Mucosa of descending colon (tissue), 3 donors: ENCODE measurements around the gene TAF15. TPM values are rescaled to one million over a fixed set of nuclear protein-coding genes. Genes with fewer than 3 reads are reported as not detected.
A peak's percentile ranks its signal among the peaks of the same experiment; 100 is the strongest.

Experiments used
- ATAC-seq: fragments of 200-7000 bp; cut with Tn5 transposase; one replicate; pipeline ENCODE4 v1.9.1; 2020; ENCODE audit warnings: mild to moderate bottlenecking, moderate library complexity
- DNase-seq, 3 donors: peaks; one replicate each; pipeline ENCODE4 v3.0.0-alpha.2; 2020
- H3K36me3 ChIP-seq: fragments of 200-600 bp; one replicate; pipeline ENCODE4 v1.8.0; 2021; ENCODE audit warnings: low read depth, mild to moderate bottlenecking
- H3K4me1 ChIP-seq: fragments of 200-600 bp; one replicate; pipeline ENCODE4 v1.8.0; 2021; ENCODE audit warnings: low read depth, mild to moderate bottlenecking
- H3K4me3 ChIP-seq: fragments of 200-600 bp; one replicate; pipeline ENCODE4 v1.8.0; 2021; ENCODE audit warnings: mild to moderate bottlenecking
- H3K9me3 ChIP-seq: fragments of 200-600 bp; one replicate; pipeline ENCODE4 v1.8.0; 2021; ENCODE audit warnings: mild to moderate bottlenecking
- intact Hi-C, 2 donors: fragments of 100-400 bp; cut with DNase I in 1 of 2; cut with micrococcal nuclease in 1 of 2; formaldehyde crosslinking; loops; one replicate each; pipeline versions ENCODE4 v1.11.0 to v1.11.1; 2022; cut with DNase I, micrococcal nuclease
- total RNA-seq, 3 donors: library from RNA; stranded (reverse); fragmentation: NEBNext Ultra II Directional in 2 of 3; extraction: Animal tissue kit (Norgen Biotek cat#: 25700) in 2 of 3; gene quantifications; one replicate each; pipeline versions ENCODE4 v1.2.1 to v1.2.4, GENCODE V29; 2021 to 2023
- TF ChIP-seq, protein P1 (sequence below): fragments of 200-600 bp; IDR thresholded peaks from one replicate; pipeline ENCODE4 v1.8.0; 2022; ENCODE audit warnings: antibody characterized with exemption, mild to moderate bottlenecking
- donor health status: DM: no; HTN: no; CAD: no; lungs with moderate emphysema.
- donor health status: DM: no; HTN: no; CAD: no.
- donor health status: DM: no; HTN: yes; CAD: no.

TAF15 gene
- total RNA-seq, 3 donors from 2014 or later: 131 to 165 (median 159) TPM

DNA sequence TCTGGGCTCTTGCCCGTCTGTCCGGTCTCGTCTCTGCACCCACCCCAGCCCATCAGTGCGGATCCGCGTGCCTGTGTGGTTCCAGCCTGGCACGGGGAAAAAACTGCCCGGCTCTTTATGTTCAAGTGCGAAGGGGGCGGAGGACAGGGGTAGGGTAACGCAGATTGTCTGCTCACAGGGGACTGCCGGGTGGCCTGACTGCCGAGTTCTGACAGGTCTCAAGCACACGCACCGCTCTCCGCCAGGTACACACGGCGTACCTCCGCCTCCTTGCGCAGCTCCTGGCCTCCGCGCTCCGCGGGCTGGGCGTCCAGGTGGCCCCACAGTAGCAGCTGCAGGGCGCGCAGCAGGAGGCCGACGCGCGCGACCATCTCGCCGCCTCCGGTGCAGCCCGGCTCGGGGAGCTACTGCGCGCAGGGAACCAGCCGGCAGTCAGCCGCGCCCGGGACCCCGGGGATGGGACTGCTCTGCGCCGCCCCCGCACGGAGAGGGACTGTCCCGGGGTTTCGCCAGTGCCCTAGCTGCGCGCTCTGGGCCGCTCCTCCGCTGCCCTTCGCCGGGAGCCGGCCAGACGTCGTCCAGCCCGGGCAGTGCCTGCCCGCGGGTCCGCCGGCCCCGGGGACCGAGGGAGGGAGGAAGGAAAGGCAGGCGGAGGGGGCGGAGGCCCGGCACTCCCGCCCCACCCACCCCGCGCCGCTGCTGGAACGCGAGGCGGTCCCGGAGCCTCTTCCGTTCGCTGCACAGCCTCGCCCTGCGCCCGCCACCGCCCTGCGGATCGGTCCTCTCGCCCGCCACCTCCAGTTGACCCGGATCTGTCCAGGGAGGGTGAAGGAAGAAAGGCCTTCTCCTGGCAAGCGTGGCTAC, 14.0 kb upstream of the TAF15 start, which contains the start of gene MMP28:
MMP28 (minus strand) TSS at position 635 of the 864 bp plus-strand sequence; CDS start at position 371, 264 bp downstream.
- TF ChIP-seq, protein P1, sequence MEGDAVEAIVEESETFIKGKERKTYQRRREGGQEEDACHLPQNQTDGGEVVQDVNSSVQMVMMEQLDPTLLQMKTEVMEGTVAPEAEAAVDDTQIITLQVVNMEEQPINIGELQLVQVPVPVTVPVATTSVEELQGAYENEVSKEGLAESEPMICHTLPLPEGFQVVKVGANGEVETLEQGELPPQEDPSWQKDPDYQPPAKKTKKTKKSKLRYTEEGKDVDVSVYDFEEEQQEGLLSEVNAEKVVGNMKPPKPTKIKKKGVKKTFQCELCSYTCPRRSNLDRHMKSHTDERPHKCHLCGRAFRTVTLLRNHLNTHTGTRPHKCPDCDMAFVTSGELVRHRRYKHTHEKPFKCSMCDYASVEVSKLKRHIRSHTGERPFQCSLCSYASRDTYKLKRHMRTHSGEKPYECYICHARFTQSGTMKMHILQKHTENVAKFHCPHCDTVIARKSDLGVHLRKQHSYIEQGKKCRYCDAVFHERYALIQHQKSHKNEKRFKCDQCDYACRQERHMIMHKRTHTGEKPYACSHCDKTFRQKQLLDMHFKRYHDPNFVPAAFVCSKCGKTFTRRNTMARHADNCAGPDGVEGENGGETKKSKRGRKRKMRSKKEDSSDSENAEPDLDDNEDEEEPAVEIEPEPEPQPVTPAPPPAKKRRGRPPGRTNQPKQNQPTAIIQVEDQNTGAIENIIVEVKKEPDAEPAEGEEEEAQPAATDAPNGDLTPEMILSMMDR: no peak

DNA sequence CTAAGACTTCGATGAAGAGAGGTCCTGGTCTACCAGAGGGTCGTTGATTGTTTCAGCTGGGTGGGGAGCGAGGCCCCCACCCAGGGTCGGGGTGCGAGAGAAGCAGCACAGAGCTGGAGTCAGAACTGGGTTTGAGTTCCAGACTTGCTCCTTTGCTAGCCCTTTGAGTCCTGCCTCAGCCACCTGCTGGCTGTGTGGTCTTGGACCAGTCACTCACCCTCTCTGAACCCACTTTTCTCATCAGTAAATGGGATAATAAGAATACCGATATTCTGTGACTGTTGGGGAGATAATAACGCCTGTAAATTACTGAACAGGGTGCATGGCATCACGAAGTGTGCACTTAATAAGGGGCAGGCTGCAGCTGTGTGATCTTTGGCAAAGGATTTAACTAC, 13.4 kb upstream of the TAF15 start:
- DNase-seq (no peak), ATAC-seq (no peak)
- intact Hi-C loops: no loop called here
- H3K4me1 ChIP-seq: peaks cover 10% of the 10 kb centered on the region
- TF ChIP-seq, protein P1: no peak
- no peak overlapping the region for H3K4me3 ChIP-seq
- no peaks in the 10 kb centered on the region for H3K9me3 ChIP-seq
- no peaks in the 10 kb centered on the region for H3K36me3 ChIP-seq

More for the DNA sequence above, 14.0 kb upstream of the TAF15 start, which contains the start of gene MMP28:
- H3K4me1 ChIP-seq: peaks cover 10% of the 10 kb centered on the region
- H3K9me3 ChIP-seq: no peaks in the 10 kb centered on the region
- ATAC-seq (peak; percentile 90), DNase-seq (peak; percentile 84 to 90 (median 87))
- H3K4me3 ChIP-seq: peak within 1 kb of the TSS; percentile 61
- intact Hi-C loops: no loop called here
- no peaks in the 10 kb centered on the region for H3K36me3 ChIP-seq

DNA sequence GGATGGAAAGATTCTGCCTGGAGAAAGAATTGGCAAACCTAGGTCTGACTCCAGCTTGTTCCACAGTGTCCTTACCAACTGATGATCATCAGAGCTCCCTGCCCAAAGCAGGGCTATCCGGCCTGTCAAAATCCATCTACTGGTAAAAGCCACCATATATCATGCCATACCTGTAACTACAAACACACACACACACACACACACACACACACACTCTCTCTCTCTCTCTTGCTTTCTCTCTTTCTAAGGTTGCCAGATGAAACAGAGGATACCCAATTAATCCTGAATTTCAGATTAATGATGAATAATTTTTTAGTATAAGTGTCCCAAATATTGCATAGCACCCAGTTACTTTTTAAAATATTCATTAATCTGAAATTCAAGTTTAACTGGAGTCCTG, 12.3 kb upstream of the TAF15 start:
- no peak overlapping the region for H3K4me3 ChIP-seq
- no peaks in the 10 kb centered on the region for H3K9me3 ChIP-seq
- TF ChIP-seq, protein P1: no peak
- DNase-seq (no peak), ATAC-seq (no peak)
- intact Hi-C loops: no loop called here
- peaks cover 19% of the 10 kb centered on the region for H3K4me1 ChIP-seq
- no peaks in the 10 kb centered on the region for H3K36me3 ChIP-seq

DNA sequence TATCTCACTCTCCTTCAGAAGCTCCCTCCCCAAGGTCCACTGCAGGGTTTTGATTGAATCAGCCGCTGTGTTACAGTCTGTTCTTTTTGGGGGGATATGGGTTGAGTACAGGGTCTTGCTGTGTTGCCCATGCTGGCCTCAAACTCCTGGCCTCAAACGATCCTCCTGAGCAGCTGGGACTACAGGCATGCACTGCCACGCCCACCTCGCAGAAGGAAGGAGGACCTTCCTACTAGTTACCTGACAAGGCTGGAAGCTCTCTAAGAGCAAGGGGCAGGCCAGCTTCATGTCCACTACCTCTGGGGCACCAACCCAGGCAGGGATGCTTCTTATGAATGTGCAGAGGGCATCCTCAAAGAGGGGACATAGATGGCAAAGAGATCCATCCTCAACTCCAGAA, 11.9 kb upstream of the TAF15 start:
- no peaks in the 10 kb centered on the region for H3K36me3 ChIP-seq
- TF ChIP-seq, protein P1: no peak
- ATAC-seq (no peak), DNase-seq (no peak)
- intact Hi-C loops: no loop called here
- H3K9me3 ChIP-seq: no peaks in the 10 kb centered on the region
- no peak overlapping the region for H3K4me3 ChIP-seq
- peaks cover 21% of the 10 kb centered on the region for H3K4me1 ChIP-seq

DNA sequence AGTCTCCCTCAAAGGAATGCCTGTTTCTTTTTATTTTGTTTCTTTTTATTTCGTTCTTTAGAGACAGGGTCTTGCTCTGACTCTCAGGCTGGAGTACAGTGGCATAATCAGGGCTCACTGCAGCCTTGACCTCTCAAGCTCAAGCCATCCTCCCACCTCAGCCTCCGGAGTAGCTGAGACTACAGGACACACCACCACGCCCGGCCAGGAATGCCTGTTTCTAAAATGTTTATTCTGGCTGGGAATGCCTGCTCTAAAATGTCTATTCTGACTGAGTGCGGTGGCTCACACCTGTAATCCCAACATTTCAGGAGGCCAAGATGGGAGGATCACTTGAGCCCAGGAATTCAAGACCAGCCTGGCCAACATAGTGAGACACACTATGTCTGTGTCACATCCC, 11.4 kb upstream of the TAF15 start:
- DNase-seq: no peak
- H3K9me3 ChIP-seq: no peaks in the 10 kb centered on the region
- peaks cover 21% of the 10 kb centered on the region for H3K4me1 ChIP-seq
- ATAC-seq: no peak
- intact Hi-C loops: no loop called here
- H3K4me3 ChIP-seq: no peak overlapping the region
- TF ChIP-seq, protein P1: no peak
- no peaks in the 10 kb centered on the region for H3K36me3 ChIP-seq
